Loucy (cell line): ENCODE data around the gene TFAP2D.

Experiments used
- H2AFZ ChIP-seq: fragments of 200-600 bp; sonication (generic); 2 replicates; pipeline ENCODE4 v1.6.0; 2016; ENCODE audit warnings: antibody characterized with exemption, mild to moderate bottlenecking, low read length, moderate library complexity
- H3F3A ChIP-seq: fragments of 200-600 bp; 2 replicates; pipeline ENCODE4 v1.6.0; 2016; ENCODE audit warnings: antibody characterized with exemption, low read depth, mild to moderate bottlenecking
- H3K27me3 ChIP-seq: fragments of 200-600 bp; sonication (generic); 2 replicates; pipeline ENCODE4 v1.6.1; 2014; ENCODE audit warnings: low read length, mild to moderate bottlenecking; ENCODE audit not compliant: insufficient read depth, poor library complexity, severe bottlenecking
- H3K36me3 ChIP-seq: fragments of 200-600 bp; sonication (generic); 2 replicates; pipeline ENCODE4 v1.6.1; 2016; ENCODE audit warnings: low read length; ENCODE audit not compliant: insufficient read depth
- H3K4me1 ChIP-seq: fragments of 200-600 bp; sonication (generic); 2 replicates; pipeline ENCODE4 v1.5.1; 2014; ENCODE audit warnings: low read length, mild to moderate bottlenecking; ENCODE audit not compliant: insufficient read depth, poor library complexity, severe bottlenecking
- H3K4me2 ChIP-seq: fragments of 200-600 bp; sonication (generic); 2 replicates; pipeline ENCODE4 v1.6.0; 2014; ENCODE audit warnings: antibody characterized with exemption, low read length, low read depth, mild to moderate bottlenecking; ENCODE audit not compliant: poor library complexity, severe bottlenecking
- H3K4me3 ChIP-seq: fragments of 200-600 bp; sonication (generic); 2 replicates; pipeline ENCODE4 v1.5.1; 2014; ENCODE audit warnings: low read length, mild to moderate bottlenecking, mixed read lengths; ENCODE audit not compliant: poor library complexity, severe bottlenecking
- H3K79me2 ChIP-seq: fragments of 200-600 bp; sonication (generic); 2 replicates; pipeline ENCODE4 v1.6.1; 2014; ENCODE audit warnings: low read length; ENCODE audit not compliant: insufficient read depth
- H3K9ac ChIP-seq: fragments of 200-600 bp; sonication (generic); 2 replicates; pipeline ENCODE4 v1.6.0; 2014; ENCODE audit warnings: mild to moderate bottlenecking, low read depth, low read length, moderate library complexity; ENCODE audit not compliant: poor library complexity, severe bottlenecking
- H3K9me2 ChIP-seq: fragments of 200-600 bp; sonication (generic); replicated peaks from 2 replicates; pipeline ENCODE4 v1.6.1; 2016; ENCODE audit warnings: low read depth, low read length, mixed read lengths
- H3K9me3 ChIP-seq: fragments of 200-600 bp; sonication (generic); 2 replicates; pipeline ENCODE4 v1.6.1; 2014; ENCODE audit warnings: mild to moderate bottlenecking, antibody characterized with exemption, low read length, low read depth; ENCODE audit not compliant: insufficient read depth
- H4K20me1 ChIP-seq: fragments of 200-600 bp; sonication (generic); 2 replicates; pipeline ENCODE4 v1.6.0; 2014; ENCODE audit warnings: antibody characterized with exemption, low read length, mild to moderate bottlenecking; ENCODE audit not compliant: insufficient read depth, poor library complexity, severe bottlenecking
- CTCF ChIP-seq: fragments of 200-600 bp; sonication (generic); conservative IDR thresholded peaks from 2 replicates; pipeline ENCODE4 v1.5.1; 2014; ENCODE audit warnings: mild to moderate bottlenecking, antibody characterized with exemption, low read length
- EZH2phosphoT487 ChIP-seq: fragments of 200-600 bp; IDR thresholded peaks from 2 replicates; pipeline ENCODE4 v1.6.1; 2018; ENCODE audit warnings: antibody characterized with exemption, mild to moderate bottlenecking, moderate library complexity, borderline replicate concordance

Gene TFAP2D

GRCh38 chr6:50713226-50713625 lies at the start of gene TFAP2D:
TFAP2D (plus strand) TSS chr6:50713526; CDS start chr6:50714056, 530 bp downstream.
- TF ChIP-seq EZH2phosphoT487: no peak
- TF ChIP-seq CTCF: no peak

GRCh38 chr6:50663806-50664205 lies 49.5 kb upstream of the TFAP2D start:
- no peaks in the 10 kb centered on the region for H3K9me3 ChIP-seq
- H3K4me1 ChIP-seq: no peaks in the 10 kb centered on the region
- H3K9me2 ChIP-seq: no peaks in the 10 kb centered on the region
- no peak overlapping the region for H3K9ac ChIP-seq
- no peak overlapping the region for H2AFZ ChIP-seq
- no peaks in the 10 kb centered on the region for H3K27me3 ChIP-seq
- no peaks in the 10 kb centered on the region for H3F3A ChIP-seq
- H3K4me3 ChIP-seq: no peak overlapping the region
- no peak overlapping the region for H3K4me2 ChIP-seq
- no peaks in the 10 kb centered on the region for H3K36me3 ChIP-seq
- no peaks in the 10 kb centered on the region for H3K79me2 ChIP-seq
- no peak for TF ChIP-seq CTCF
- TF ChIP-seq EZH2phosphoT487: no peak
- no peaks in the 10 kb centered on the region for H4K20me1 ChIP-seq

More at GRCh38 chr6:50713226-50713625, at the start of gene TFAP2D:
- H3K27me3 ChIP-seq: no peaks in the 10 kb centered on the region
- no peak within 1 kb of the TSS for H3K4me3 ChIP-seq
- H2AFZ ChIP-seq: no peak within 1 kb of the TSS
- H3K9me2 ChIP-seq: no peaks in the 10 kb centered on the region
- H3K9ac ChIP-seq: no peak within 1 kb of the TSS
- no peaks in the 10 kb centered on the region for H3K9me3 ChIP-seq
- no peaks in the 10 kb centered on the region for H3F3A ChIP-seq
- H3K36me3 ChIP-seq: no peaks in the 10 kb centered on the region
- no peaks in the 10 kb centered on the region for H3K79me2 ChIP-seq
- H4K20me1 ChIP-seq: no peaks in the 10 kb centered on the region
- H3K4me2 ChIP-seq: no peak within 1 kb of the TSS
- no peaks in the 10 kb centered on the region for H3K4me1 ChIP-seq

GRCh38 chr6:50666089-50666488 lies 47.2 kb upstream of the TFAP2D start:
- Histone ChIP-seq H3K9ac (no peak overlapping the region), H3K79me2 (no peaks in the 10 kb centered on the region), H3K27me3 (no peaks in the 10 kb centered on the region), H3K4me2 (no peak overlapping the region), H4K20me1 (no peaks in the 10 kb centered on the region), H3K9me2 (no peaks in the 10 kb centered on the region), H3K9me3 (no peaks in the 10 kb centered on the region), H3F3A (no peaks in the 10 kb centered on the region), H2AFZ (no peak overlapping the region), H3K36me3 (no peaks in the 10 kb centered on the region), H3K4me3 (no peak overlapping the region), H3K4me1 (no peaks in the 10 kb centered on the region)
- TF ChIP-seq CTCF: no peak
- TF ChIP-seq EZH2phosphoT487: no peak
